GM19240 (cell line): ENCODE results near the gene DOCK1.

Experiments
- DNase-seq: peaks from one replicate; pipeline ENCODE4 v3.0.0; 2011; ENCODE audit warnings: low spot score; ENCODE audit not compliant: insufficient read length

Gene DOCK1

GRCh38 chr10:127418536-127419168 lies 513.4 kb downstream of the DOCK1 start:
- no peak for DNase-seq

- no peak for DNase-seq
Observed at GRCh38 chr10:127420138-127420684, 515.0 kb downstream of the DOCK1 start.

- DNase-seq: no peak
Observed at GRCh38 chr10:127423218-127423915, 518.1 kb downstream of the DOCK1 start.

GRCh38 chr10:127424594-127425264 lies 519.5 kb downstream of the DOCK1 start:
- no peak for DNase-seq

- DNase-seq: no peak
Observed at GRCh38 chr10:127426746-127427145, 521.5 kb downstream of the DOCK1 start.

GRCh38 chr10:127427926-127428325 lies 522.7 kb downstream of the DOCK1 start:
- DNase-seq: no peak

- DNase-seq: no peak
Observed at GRCh38 chr10:127428385-127428980, 523.3 kb downstream of the DOCK1 start.

- DNase-seq: no peak
Observed at GRCh38 chr10:127429601-127430312, 524.5 kb downstream of the DOCK1 start.

GRCh38 chr10:127431525-127431924 lies 526.3 kb downstream of the DOCK1 start:
- DNase-seq: no peak

GRCh38 chr10:127434006-127434405 lies 528.8 kb downstream of the DOCK1 start:
- DNase-seq: no peak

GRCh38 chr10:127435246-127435645 lies 530.0 kb downstream of the DOCK1 start:
- DNase-seq: no peak

GRCh38 chr10:127440371-127440770 lies 535.1 kb downstream of the DOCK1 start:
- no peak for DNase-seq

GRCh38 chr10:127441350-127442219 lies 536.4 kb downstream of the DOCK1 start:
- no peak for DNase-seq

- DNase-seq: no peak
Observed at GRCh38 chr10:127442220-127442525, 536.9 kb downstream of the DOCK1 start.

- no peak for DNase-seq
Observed at GRCh38 chr10:127444155-127444554, 538.9 kb downstream of the DOCK1 start.

- no peak for DNase-seq
Observed at GRCh38 chr10:127447197-127447596, 542.0 kb downstream of the DOCK1 start.

GRCh38 chr10:127449490-127449889 lies 544.3 kb downstream of the DOCK1 start:
- no peak for DNase-seq

GRCh38 chr10:127450644-127451043 lies 545.4 kb downstream of the DOCK1 start:
- DNase-seq: no peak

GRCh38 chr10:127451628-127452027 lies 546.4 kb downstream of the DOCK1 start:
- no peak for DNase-seq

GRCh38 chr10:127452568-127452967 lies 547.3 kb downstream of the DOCK1 start:
- no peak for DNase-seq
